ENCODE data around the gene BLCAP.

Gene BLCAP

GRCh38 chr20:37516811-37517750 is 10.6 kb downstream of the BLCAP start:
- H3K4ac ChIP-seq (ENCODE audit: low read depth, low read length): no peak overlapping the region

DNA sequence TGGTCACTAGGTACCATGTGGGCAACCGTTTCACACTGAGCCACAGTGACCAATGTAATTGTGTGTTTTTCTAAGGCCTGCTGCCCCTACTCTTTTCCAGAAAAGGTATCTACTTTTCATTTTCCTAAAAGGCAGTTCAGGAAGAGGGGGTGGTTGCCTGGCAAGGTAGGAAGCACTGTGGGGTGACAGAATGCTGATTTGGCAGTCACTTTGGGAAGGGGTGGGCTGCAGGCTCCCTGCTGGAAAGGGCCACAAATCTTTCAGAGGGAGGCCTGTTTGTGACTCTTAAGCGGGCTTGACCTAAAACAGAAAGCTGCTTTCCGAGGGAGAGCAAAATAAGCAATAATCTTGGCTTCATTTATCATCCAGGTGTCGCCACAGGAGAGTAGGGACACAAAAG is 11.8 kb downstream of the BLCAP start:
- peaks cover 16 to 28% of the 10 kb centered on the region in 2 experiments for H3K4me1 ChIP-seq (ENCODE audit: control insufficient read depth in 1 of 2, insufficient read depth in 2 of 2, low read length in 2 of 2)
- no peak overlapping the region for H3K14ac ChIP-seq (ENCODE audit: low read length)
- no peak overlapping the region for H3K27ac ChIP-seq (ENCODE audit: low read depth, low read length)
- peaks cover 5% of the 10 kb centered on the region for H3K9me3 ChIP-seq (ENCODE audit: insufficient read depth, low read depth, low read length)
- peaks cover 44 to 73% of the 10 kb centered on the region in 2 experiments for H3K36me3 ChIP-seq (ENCODE audit: control insufficient read depth in 1 of 2, insufficient read depth in 2 of 2, low read length in 2 of 2)
- no peak overlapping the region for H2BK12ac ChIP-seq (ENCODE audit: low read length)
- no peak overlapping the region for H2BK5ac ChIP-seq (ENCODE audit: low read depth, low read length, poor library complexity)
- no peak overlapping the region for H3K4me2 ChIP-seq (ENCODE audit: low read length)
- H3K18ac ChIP-seq (ENCODE audit: low read length): no peak overlapping the region
- no peaks in the 10 kb centered on the region for H3K79me1 ChIP-seq (ENCODE audit: low read length)
- no peak overlapping the region for H3K4ac ChIP-seq (ENCODE audit: low read depth, low read length)
- H4K12ac ChIP-seq (ENCODE audit: low read depth, low read length): no peak overlapping the region
- H3K79me2 ChIP-seq (ENCODE audit: control insufficient read depth, insufficient read depth, low read length, poor library complexity): peaks cover 8% of the 10 kb centered on the region
- H3K27me3 ChIP-seq (ENCODE audit: insufficient read depth, low read length): no peaks in the 10 kb centered on the region
- WGBS (ENCODE audit: extremely low coverage, insufficient coverage, insufficient read length): no CpG with 5 or more reads among the region's 4 CpGs
- H4K8ac ChIP-seq (ENCODE audit: low read depth, low read length): no peak overlapping the region
- no peak overlapping the region for H2BK120ac ChIP-seq (ENCODE audit: insufficient read depth, low read length, poor library complexity)
- no peak overlapping the region for H4K91ac ChIP-seq (ENCODE audit: low read depth, low read length)
- no peak overlapping the region for H3K4me3 ChIP-seq (ENCODE audit: low read depth, low read length)
- no peak overlapping the region for H3K23ac ChIP-seq (ENCODE audit: low read length)
- no peak for DNase-seq
- H2AFZ ChIP-seq (ENCODE audit: insufficient read depth, low read length, poor library complexity): no peak overlapping the region
- H3K9ac ChIP-seq (ENCODE audit: low read length): no peak overlapping the region
- no peak overlapping the region for H2AK5ac ChIP-seq (ENCODE audit: low read length)

More at GRCh38 chr20:37516811-37517750, 10.6 kb downstream of the BLCAP start:
- H3K79me1 ChIP-seq (ENCODE audit: low read length): no peaks in the 10 kb centered on the region
- no peak overlapping the region for H4K12ac ChIP-seq (ENCODE audit: low read depth, low read length)
- peak overlapping the region; percentile 47 for H3K18ac ChIP-seq (ENCODE audit: low read length)
- no peak overlapping the region for H4K91ac ChIP-seq (ENCODE audit: low read depth, low read length)
- H2AK5ac ChIP-seq (ENCODE audit: low read length): no peak overlapping the region
- no peak overlapping the region for H3K4me3 ChIP-seq (ENCODE audit: low read depth, low read length)
- H3K9ac ChIP-seq (ENCODE audit: low read length): no peak overlapping the region
- H2BK5ac ChIP-seq (ENCODE audit: low read depth, low read length, poor library complexity): no peak overlapping the region
- peaks cover 14% of the 10 kb centered on the region for H3K79me2 ChIP-seq (ENCODE audit: control insufficient read depth, insufficient read depth, low read length, poor library complexity)
- no CpG with 5 or more reads among the region's 13 CpGs for WGBS (ENCODE audit: extremely low coverage, insufficient coverage, insufficient read length)
- H2BK12ac ChIP-seq (ENCODE audit: low read length): no peak overlapping the region
- H2BK120ac ChIP-seq (ENCODE audit: insufficient read depth, low read length, poor library complexity): no peak overlapping the region
- H3K4me1 ChIP-seq (ENCODE audit: control insufficient read depth in 1 of 2, insufficient read depth in 2 of 2, low read length in 2 of 2): peaks cover 16 to 28% of the 10 kb centered on the region in 2 experiments
- no peak overlapping the region for H3K14ac ChIP-seq (ENCODE audit: low read length)
- no peak overlapping the region for H3K4me2 ChIP-seq (ENCODE audit: low read length)
- H3K36me3 ChIP-seq (ENCODE audit: control insufficient read depth in 1 of 2, insufficient read depth in 2 of 2, low read length in 2 of 2): peaks cover 49 to 69% of the 10 kb centered on the region in 2 experiments
- no peak overlapping the region for H2AFZ ChIP-seq (ENCODE audit: insufficient read depth, low read length, poor library complexity)
- H3K23ac ChIP-seq (ENCODE audit: low read length): no peak overlapping the region
- no peak overlapping the region for H3K27ac ChIP-seq (ENCODE audit: low read depth, low read length)
- peaks cover 7% of the 10 kb centered on the region for H3K9me3 ChIP-seq (ENCODE audit: insufficient read depth, low read depth, low read length)
- H3K27me3 ChIP-seq (ENCODE audit: insufficient read depth, low read length): no peaks in the 10 kb centered on the region
- peak; percentile 34 to 56 for DNase-seq
- no peak overlapping the region for H4K8ac ChIP-seq (ENCODE audit: low read depth, low read length)

- H2BK12ac ChIP-seq (ENCODE audit: low read length): no peak overlapping the region
- H2BK120ac ChIP-seq (ENCODE audit: insufficient read depth, low read length, poor library complexity): no peak overlapping the region
- H4K8ac ChIP-seq (ENCODE audit: low read depth, low read length): no peak overlapping the region
- DNase-seq: no peak
- H2BK5ac ChIP-seq (ENCODE audit: low read depth, low read length, poor library complexity): no peak overlapping the region
- no peak overlapping the region for H4K12ac ChIP-seq (ENCODE audit: low read depth, low read length)
- H3K9ac ChIP-seq (ENCODE audit: low read length): no peak overlapping the region
- H3K27me3 ChIP-seq (ENCODE audit: insufficient read depth, low read length): no peaks in the 10 kb centered on the region
- no peaks in the 10 kb centered on the region for H3K9me3 ChIP-seq (ENCODE audit: insufficient read depth, low read depth, low read length)
- H3K79me1 ChIP-seq (ENCODE audit: low read length): no peaks in the 10 kb centered on the region
- H3K23ac ChIP-seq (ENCODE audit: low read length): no peak overlapping the region
- no peak overlapping the region for H3K14ac ChIP-seq (ENCODE audit: low read length)
- no peaks in the 10 kb centered on the region for H3K79me2 ChIP-seq (ENCODE audit: control insufficient read depth, insufficient read depth, low read length, poor library complexity)
- H3K27ac ChIP-seq (ENCODE audit: low read depth, low read length): no peak overlapping the region
- peaks cover 9 to 11% of the 10 kb centered on the region in 2 experiments for H3K4me1 ChIP-seq (ENCODE audit: control insufficient read depth in 1 of 2, insufficient read depth in 2 of 2, low read length in 2 of 2)
- H3K4ac ChIP-seq (ENCODE audit: low read depth, low read length): no peak overlapping the region
- no CpG with 5 or more reads among the region's 4 CpGs for WGBS (ENCODE audit: extremely low coverage, insufficient coverage, insufficient read length)
- H3K4me3 ChIP-seq (ENCODE audit: low read depth, low read length): no peak overlapping the region
- H4K91ac ChIP-seq (ENCODE audit: low read depth, low read length): no peak overlapping the region
- H2AK5ac ChIP-seq (ENCODE audit: low read length): no peak overlapping the region
- no peak overlapping the region for H2AFZ ChIP-seq (ENCODE audit: insufficient read depth, low read length, poor library complexity)
- H3K18ac ChIP-seq (ENCODE audit: low read length): no peak overlapping the region
- H3K36me3 ChIP-seq (ENCODE audit: control insufficient read depth in 1 of 2, insufficient read depth in 2 of 2, low read length in 2 of 2): peaks cover 39 to 70% of the 10 kb centered on the region in 2 experiments
- no peak overlapping the region for H3K4me2 ChIP-seq (ENCODE audit: low read length)
These were observed 13.8 kb downstream of the BLCAP start for GRCh38 chr20:37513779-37514359.

DNA sequence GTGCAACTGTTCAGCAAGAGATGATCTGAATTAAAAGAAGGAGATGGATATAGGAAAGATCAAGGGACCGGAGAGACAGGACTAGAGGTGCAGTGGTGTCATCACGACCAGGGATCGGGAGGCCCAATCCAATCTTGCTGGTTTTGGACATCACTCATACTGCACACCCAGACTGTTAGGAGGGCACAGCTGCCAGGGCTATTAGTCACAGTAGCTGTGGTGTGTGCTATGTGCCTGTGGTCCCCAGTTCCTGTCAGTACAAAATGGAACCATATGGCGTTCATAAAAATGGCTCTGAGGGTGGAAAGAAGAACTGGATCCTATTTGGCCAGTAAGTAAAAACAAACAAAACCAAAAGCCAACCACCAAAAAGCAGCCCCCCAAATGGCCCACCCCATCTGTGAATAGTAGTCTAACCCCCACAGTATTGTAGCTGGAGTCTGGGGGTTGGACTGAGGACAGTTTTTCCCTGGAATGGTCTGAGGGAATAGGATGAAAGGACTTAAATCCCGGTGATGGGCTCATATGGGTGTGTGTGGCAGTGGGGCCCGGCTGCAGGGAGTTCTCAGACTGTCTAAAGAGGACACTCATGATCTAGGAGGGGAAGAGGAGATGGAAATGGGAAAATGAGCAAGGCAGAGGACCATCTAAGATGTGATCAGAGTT is 15.9 kb downstream of the BLCAP start:
- no peaks in the 10 kb centered on the region for H3K27me3 ChIP-seq (ENCODE audit: insufficient read depth, low read length)
- no peaks in the 10 kb centered on the region for H3K79me2 ChIP-seq (ENCODE audit: control insufficient read depth, insufficient read depth, low read length, poor library complexity)
- peaks cover 1 to 4% of the 10 kb centered on the region in 2 experiments for H3K4me1 ChIP-seq (ENCODE audit: control insufficient read depth in 1 of 2, insufficient read depth in 2 of 2, low read length in 2 of 2)
- no peak overlapping the region for H2BK5ac ChIP-seq (ENCODE audit: low read depth, low read length, poor library complexity)
- H3K23ac ChIP-seq (ENCODE audit: low read length): no peak overlapping the region
- no peak overlapping the region for H3K18ac ChIP-seq (ENCODE audit: low read length)
- DNase-seq: no peak
- no peak overlapping the region for H4K91ac ChIP-seq (ENCODE audit: low read depth, low read length)
- H3K4me3 ChIP-seq (ENCODE audit: low read depth, low read length): no peak overlapping the region
- H4K8ac ChIP-seq (ENCODE audit: low read depth, low read length): no peak overlapping the region
- no peak overlapping the region for H2BK120ac ChIP-seq (ENCODE audit: insufficient read depth, low read length, poor library complexity)
- H3K9ac ChIP-seq (ENCODE audit: low read length): no peak overlapping the region
- peaks cover 33 to 60% of the 10 kb centered on the region in 2 experiments for H3K36me3 ChIP-seq (ENCODE audit: control insufficient read depth in 1 of 2, insufficient read depth in 2 of 2, low read length in 2 of 2)
- no peak overlapping the region for H3K4me2 ChIP-seq (ENCODE audit: low read length)
- H4K12ac ChIP-seq (ENCODE audit: low read depth, low read length): no peak overlapping the region
- H3K27ac ChIP-seq (ENCODE audit: low read depth, low read length): no peak overlapping the region
- no peaks in the 10 kb centered on the region for H3K9me3 ChIP-seq (ENCODE audit: insufficient read depth, low read depth, low read length)
- H3K14ac ChIP-seq (ENCODE audit: low read length): no peak overlapping the region
- H3K79me1 ChIP-seq (ENCODE audit: low read length): no peaks in the 10 kb centered on the region
- WGBS (ENCODE audit: extremely low coverage, insufficient coverage, insufficient read length): no CpG with 5 or more reads among the region's 6 CpGs
- no peak overlapping the region for H2AFZ ChIP-seq (ENCODE audit: insufficient read depth, low read length, poor library complexity)
- no peak overlapping the region for H2BK12ac ChIP-seq (ENCODE audit: low read length)
- H3K4ac ChIP-seq (ENCODE audit: low read depth, low read length): no peak overlapping the region
- H2AK5ac ChIP-seq (ENCODE audit: low read length): no peak overlapping the region
